ENCODE measurements around the gene GPANK1. TPM values are rescaled to one million over a fixed set of nuclear protein-coding genes. Genes with fewer than 3 reads are reported as not detected.

The GPANK1 gene
- total RNA-seq, 2 donors from 2014 or later: 14.7 to 20.0 TPM

- DNase-seq (ENCODE audit: low spot score): no peak
- Histone ChIP-seq H3K4me1 (no peaks in the 10 kb centered on the region), H3K27ac (no peak overlapping the region), H3K9me3 (no peaks in the 10 kb centered on the region), H3K27me3 (no peaks in the 10 kb centered on the region), H3K4me3 (no peak overlapping the region), H3K36me3 (peaks cover 100% of the 10 kb centered on the region)
- TF ChIP-seq CTCF (IDR thresholded peaks at IDR 0.05): no peak
These were observed 20.9 kb downstream of the GPANK1 start for GRCh38 chr6:31643818-31644454.

- no peak for TF ChIP-seq CTCF (IDR thresholded peaks at IDR 0.05)
- H3K4me3 ChIP-seq: no peak overlapping the region
- no peaks in the 10 kb centered on the region for H3K9me3 ChIP-seq
- H3K4me1 ChIP-seq: no peaks in the 10 kb centered on the region
- H3K27ac ChIP-seq: no peak overlapping the region
- H3K27me3 ChIP-seq: no peaks in the 10 kb centered on the region
- DNase-seq (ENCODE audit: low spot score): no peak
- H3K36me3 ChIP-seq: peaks cover 100% of the 10 kb centered on the region
These were observed 21.8 kb downstream of the GPANK1 start for GRCh38 chr6:31642798-31643570.

GRCh38 chr6:31641370-31641769 is 23.4 kb downstream of the GPANK1 start:
- H3K4me1 ChIP-seq: no peaks in the 10 kb centered on the region
- H3K4me3 ChIP-seq: no peak overlapping the region
- H3K27ac ChIP-seq: no peak overlapping the region
- no peak for DNase-seq (ENCODE audit: low spot score)
- no peak for TF ChIP-seq CTCF (IDR thresholded peaks at IDR 0.05)
- H3K9me3 ChIP-seq: no peaks in the 10 kb centered on the region
- no peaks in the 10 kb centered on the region for H3K27me3 ChIP-seq
- H3K36me3 ChIP-seq: peaks cover 100% of the 10 kb centered on the region

GRCh38 chr6:31640612-31641011 is 24.2 kb downstream of the GPANK1 start:
- TF ChIP-seq CTCF (IDR thresholded peaks at IDR 0.05): no peak
- DNase-seq (ENCODE audit: low spot score): no peak
- Histone ChIP-seq H3K27me3 (no peaks in the 10 kb centered on the region), H3K27ac (no peak overlapping the region), H3K4me3 (no peak overlapping the region), H3K36me3 (peaks cover 100% of the 10 kb centered on the region), H3K9me3 (no peaks in the 10 kb centered on the region), H3K4me1 (no peaks in the 10 kb centered on the region)

GRCh38 chr6:31639449-31639861 is 25.3 kb downstream of the GPANK1 start:
- H3K27me3 ChIP-seq: no peaks in the 10 kb centered on the region
- H3K9me3 ChIP-seq: no peaks in the 10 kb centered on the region
- H3K4me3 ChIP-seq: no peak overlapping the region
- no peak overlapping the region for H3K27ac ChIP-seq
- TF ChIP-seq CTCF (IDR thresholded peaks at IDR 0.05): no peak
- DNase-seq (ENCODE audit: low spot score): no peak
- H3K4me1 ChIP-seq: no peaks in the 10 kb centered on the region
- H3K36me3 ChIP-seq: peaks cover 100% of the 10 kb centered on the region

Data from right atrium auricular region (tissue), 2 donors.